Fibroblast of skin of abdomen (primary cell): ENCODE measurements around the gene ECM1.

Source experiments
- DNase-seq: peaks from one replicate; pipeline ENCODE4 v3.0.0-alpha.2; 2013

The ECM1 gene

GRCh38 chr1:150559656-150560010 lies 51.7 kb downstream of the ECM1 start:
- DNase-seq, result no peak

DNA sequence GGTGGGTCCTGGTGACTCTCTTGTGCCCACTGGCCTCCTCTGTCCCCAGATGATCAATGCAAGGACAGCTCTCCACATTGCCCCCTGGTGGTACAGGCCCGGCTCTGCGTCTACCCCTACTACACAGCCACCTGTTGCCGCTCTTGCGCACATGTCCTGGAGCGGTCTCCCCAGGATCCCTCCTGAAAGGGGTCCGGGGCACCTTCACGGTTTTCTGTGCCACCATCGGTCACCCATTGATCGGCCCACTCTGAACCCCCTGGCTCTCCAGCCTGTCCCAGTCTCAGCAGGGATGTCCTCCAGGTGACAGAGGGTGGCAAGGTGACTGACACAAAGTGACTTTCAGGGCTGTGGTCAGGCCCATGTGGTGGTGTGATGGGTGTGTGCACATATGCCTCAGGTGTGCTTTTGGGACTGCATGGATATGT lies 52.1 kb downstream of the ECM1 start:
- no peak for DNase-seq

DNA sequence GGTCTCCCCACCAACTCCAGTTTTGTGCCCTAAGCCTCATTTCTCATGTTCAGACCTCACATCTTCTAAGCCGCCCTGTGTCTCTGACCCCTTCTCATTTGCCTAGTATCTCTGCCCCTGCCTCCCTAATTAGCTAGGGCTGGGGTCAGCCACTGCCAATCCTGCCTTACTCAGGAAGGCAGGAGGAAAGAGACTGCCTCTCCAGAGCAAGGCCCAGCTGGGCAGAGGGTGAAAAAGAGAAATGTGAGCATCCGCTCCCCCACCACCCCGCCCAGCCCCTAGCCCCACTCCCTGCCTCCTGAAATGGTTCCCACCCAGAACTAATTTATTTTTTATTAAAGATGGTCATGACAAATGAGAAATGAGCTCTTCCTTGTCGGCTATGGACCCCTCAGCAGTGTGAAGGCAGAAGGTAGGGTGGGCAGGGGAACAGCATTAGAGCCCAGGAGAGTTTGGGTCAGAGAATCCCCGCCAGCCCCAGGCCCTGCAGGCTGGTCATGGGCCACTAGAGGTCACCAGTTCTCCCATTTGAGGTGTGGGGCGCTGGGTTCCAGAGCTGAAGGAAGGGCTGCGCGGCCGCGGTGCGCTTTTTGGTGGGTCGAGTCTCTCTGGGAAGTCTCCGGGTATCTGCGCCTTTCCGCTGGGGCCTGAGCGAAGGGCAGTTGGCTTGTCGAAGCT lies 52.8 kb downstream of the ECM1 start:
- no peak for DNase-seq

- peak; percentile 99 for DNase-seq
Measured at GRCh38 chr1:150561254-150561973, 53.5 kb downstream of the ECM1 start.

GRCh38 chr1:150561974-150562445 lies 54.1 kb downstream of the ECM1 start:
- peak; percentile 94 for DNase-seq

DNA sequence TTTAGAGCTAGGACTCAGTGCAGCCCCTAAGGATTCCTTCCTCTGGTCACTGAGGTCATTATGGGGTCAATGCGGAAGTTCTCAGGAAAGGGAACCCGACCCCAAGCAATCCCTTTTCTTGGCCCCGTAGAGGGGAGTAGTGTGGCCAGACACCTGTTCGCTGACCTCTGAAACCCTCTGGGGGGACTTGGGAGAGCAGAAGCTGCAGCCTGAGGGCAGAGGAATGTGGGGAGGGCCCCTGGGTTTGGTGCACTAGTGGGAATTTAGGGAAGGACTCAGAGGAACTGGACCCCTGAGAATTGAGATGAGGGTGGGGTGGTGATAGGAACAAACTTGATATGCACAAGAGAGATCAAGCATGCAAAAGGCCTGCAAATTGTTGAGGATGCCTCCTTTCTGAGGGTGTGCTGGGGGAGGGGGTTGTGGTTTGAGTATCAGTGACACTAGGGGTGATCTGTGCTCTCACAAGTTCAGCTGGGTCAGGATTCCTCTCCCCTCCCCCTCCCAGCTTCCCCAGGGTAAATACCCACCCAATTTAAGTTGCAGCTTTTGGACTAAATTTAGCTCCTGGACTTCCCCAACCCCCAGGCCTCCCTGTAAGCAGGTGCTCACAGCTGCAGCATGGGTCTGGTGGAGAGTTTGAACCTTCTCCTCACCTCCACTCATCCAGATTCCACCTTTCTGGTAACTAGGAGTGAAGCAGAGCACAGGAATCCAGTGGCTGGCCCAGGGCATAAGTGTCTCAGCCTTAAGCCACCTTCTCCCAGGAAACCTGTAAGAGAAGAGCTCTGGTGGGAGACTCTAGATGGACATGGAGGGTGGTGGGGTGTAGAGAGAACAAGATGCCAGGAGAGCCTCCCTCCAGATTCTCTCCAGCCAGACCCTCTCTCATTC lies 54.8 kb downstream of the ECM1 start:
- DNase-seq, result no peak
